Stimulated activated CD4-positive, alpha-beta T cell treated with anti-CD3 and anti-CD28 coated beads, Interleukin-1b, Interleukin-23, amount 100 ng/mL, for 24 hours (primary cell): ENCODE data around the gene PATJ.

Experiments
- DNase-seq, 4 experiments: peaks; one replicate each; pipeline ENCODE4 v3.0.0-alpha.2; 2020; ENCODE audit warnings: low read depth in 4 of 4, low spot score in 1 of 4

PATJ gene

GRCh38 chr1:61980561-61980960 lies 238.3 kb downstream of the PATJ start:
- no peak for DNase-seq

DNA sequence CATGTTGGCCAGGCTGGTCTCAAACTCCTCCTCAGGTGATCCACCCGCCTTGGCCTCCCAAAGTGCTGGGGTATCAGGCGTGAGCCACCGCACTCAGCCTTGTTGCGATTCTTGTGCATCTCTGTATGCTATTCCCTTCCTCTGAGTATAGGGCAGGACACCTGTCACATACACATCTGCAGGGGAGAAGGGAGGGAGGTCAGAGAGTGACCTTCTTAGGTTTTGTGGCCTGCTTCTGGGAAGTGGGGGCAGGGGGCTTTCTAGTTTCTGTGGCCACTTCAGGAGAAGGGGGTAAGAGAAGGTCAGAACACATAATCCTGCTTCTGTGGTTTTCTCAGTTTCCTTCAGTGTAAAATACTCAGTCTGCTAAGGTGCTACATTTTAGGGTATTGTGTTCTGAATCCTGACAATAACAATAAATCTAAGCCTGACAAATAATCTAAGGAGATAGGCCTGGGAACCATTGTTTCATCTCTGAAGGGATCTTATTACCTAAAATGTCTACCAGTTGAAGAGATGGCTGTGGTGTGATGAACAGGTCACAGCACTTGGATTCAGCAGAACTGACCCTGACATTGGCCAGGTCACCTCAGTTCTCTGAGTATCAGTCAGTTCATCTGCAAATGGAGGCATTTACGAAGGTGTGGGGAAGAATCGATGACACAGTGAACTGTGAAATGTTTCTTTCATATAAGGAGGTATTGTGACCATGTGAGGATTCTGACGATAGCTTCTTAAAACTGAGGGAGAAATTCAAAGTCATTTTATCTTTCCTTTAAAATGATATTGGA lies 239.8 kb downstream of the PATJ start:
- DNase-seq = no peak

DNA sequence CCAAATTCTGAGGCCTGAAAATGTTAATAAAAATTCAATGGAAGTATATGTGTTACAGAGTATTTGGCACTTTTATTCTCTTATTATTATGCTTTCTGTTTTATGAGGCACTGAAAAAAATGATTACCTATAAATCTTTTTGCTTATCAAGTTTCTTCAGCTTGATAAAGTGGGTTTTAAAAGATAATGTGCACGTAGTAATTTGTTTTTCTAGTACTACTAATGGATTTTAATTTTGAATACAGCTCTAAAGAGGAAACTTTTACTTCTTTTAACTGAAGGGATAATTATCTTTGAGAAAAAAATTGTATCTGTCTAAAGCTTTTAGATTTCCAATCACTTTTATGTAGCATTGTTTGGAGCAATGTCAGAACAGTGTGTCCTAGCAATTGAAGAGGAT lies 241.0 kb downstream of the PATJ start:
- DNase-seq = no peak

DNA sequence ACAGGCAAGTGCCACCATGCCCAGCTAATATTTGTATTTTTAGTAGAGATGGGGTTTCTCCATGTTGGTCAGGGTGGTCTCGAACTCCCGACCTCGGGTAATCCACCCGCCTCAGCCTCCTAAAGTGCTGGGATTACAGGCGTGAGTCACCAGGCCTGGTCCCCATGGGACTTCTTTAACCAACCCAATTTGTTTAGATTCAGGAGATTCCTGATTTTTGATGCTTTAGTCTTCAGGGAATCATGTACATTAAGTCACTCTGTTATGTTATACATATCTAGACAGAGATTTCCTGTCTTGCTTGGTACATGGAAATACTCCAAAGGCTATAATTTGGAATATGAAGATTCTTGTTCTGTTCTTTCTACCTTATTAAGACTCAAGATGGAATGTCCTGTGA lies 250.0 kb downstream of the PATJ start:
- no peak for DNase-seq

- no peak for DNase-seq
These were observed 251.2 kb downstream of the PATJ start for GRCh38 chr1:61993331-61993961.

DNA sequence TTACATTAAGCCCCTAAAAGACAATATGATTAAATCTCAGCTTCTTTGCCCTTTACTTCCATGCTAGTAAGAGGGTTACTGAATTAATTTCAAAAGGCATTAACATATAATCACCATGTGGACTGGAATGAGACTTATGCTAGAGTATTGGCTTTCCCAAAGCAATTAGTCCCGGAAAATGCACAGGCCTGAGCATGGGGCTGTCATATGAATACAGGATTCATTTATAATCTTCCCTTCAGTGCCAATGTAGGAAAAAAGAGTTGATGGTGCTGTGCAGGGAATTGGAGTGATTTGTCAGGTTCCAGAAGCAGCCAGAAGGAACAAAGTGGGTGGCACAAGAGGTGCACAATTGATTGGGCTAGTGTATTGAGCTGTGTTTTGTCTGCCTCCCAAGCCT lies 253.4 kb downstream of the PATJ start:
- DNase-seq = no peak

DNA sequence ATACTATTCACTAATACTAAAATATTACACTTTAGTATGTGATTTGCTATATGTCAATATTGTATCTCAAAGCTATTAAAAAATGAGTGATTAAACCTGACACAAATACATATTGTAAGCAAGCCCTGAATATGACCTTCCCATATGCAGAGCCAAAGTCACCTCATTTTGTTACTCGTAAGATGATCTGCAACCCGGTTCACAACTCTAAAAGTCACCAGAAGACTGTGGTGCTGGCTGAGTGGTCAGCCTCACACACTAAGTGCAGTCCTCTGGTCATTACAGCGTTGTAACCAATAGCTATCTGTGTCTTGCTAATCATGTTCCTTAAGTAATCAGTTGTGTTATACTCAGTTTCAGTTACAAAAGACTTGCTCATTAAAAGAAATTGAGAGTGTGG lies 254.8 kb downstream of the PATJ start:
- DNase-seq = no peak

DNA sequence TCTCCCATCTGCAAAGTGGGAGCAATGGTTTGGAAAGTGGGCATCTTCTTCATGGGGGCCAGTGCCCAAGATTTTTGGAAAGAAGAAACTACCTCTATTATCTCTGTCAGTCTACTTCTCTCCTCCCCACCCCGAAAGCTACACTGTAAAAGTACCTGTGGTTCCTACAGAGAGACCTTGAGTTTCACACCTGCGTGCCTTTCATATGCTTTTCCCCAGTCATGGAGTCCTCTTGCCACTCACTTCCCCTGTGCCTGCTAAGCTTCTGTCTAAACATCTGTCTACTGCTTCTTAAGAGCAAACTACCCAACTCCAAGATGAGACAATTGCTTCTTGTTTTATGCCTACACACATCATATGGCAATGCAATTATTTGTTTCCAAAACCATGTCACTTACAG lies 261.5 kb downstream of the PATJ start:
- DNase-seq = no peak

DNA sequence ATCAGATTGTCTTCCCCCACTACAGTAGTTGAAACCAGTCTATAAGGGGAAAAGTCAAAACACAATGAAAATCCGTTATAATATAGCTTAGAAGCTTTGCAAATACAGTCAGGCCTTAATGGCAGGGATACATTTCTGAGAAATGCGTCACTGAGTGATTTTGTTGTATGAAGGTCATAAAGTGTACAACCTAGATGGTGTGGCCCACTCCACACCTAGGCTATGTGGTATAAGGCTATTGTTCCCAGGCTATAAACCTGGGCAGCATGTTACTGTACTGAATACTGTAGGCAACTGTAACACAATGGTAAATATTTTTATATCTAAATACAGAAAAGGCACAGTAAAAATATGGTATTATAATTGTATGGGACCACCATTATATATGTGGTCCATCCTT lies 264.4 kb downstream of the PATJ start:
- no peak for DNase-seq

GRCh38 chr1:62011006-62011405 lies 268.7 kb downstream of the PATJ start:
- DNase-seq = no peak

- no peak for DNase-seq
These were observed 269.8 kb downstream of the PATJ start for GRCh38 chr1:62012095-62012494.

DNA sequence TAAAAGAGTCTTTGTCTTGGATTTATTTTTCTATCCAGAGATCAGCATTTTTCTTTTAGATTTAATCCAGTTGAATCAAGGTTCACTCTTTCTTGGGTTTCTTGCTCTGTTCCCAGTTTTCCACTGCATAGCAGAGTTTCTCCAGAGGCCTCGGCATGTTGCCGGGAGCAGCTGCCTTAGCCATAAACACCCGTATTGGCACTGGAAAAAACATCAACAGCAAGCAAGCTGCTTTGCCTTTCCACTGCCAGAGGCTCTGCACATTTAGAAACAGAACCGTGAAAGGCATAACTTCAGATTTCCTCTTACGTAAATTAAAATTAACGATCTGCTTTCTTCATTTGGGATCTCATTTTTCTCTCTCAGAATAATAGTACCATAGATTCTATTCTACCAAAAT lies 270.6 kb downstream of the PATJ start:
- no peak for DNase-seq

GRCh38 chr1:62013264-62013663 lies 271.0 kb downstream of the PATJ start:
- DNase-seq = no peak

GRCh38 chr1:62022382-62022983 lies 280.2 kb downstream of the PATJ start:
- DNase-seq = no peak

DNA sequence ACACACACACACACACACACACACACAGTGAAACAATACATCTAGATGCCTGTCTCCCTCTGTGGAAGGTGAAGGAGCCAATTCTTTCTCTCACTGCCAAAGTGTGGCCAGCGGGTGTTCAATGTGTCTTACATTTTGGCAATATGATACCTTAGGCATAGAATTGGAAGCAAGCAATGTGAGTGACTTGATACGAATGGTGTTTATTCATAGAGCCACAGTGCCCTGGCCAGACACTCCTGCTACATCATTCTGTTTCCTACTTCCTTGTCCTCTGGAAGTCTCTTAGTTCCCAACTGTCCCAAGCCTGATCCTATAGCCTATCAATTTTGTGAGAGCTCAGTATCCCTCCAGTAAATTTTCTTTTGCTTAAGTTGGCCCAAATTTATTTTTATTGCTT lies 282.4 kb downstream of the PATJ start:
- DNase-seq = no peak

DNA sequence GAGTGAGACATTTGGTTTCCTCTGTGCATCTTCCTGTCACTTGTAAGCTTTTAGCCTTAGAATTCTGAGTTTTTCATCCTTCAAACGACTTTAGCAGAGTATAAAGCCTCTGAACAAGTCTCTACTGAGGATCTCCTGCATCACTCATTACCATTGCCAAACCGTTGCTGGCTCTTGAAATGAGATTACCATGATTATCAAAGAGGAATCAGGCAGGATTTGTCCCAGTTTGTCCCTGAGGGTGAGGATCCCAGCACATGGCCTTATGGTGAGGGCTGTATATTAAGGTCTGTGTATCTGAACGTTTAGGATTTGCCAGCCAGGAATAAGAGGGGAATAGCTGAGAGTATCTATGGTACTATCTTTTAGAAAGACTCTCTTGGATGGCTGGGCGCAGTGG lies 282.9 kb downstream of the PATJ start:
- DNase-seq = no peak

DNA sequence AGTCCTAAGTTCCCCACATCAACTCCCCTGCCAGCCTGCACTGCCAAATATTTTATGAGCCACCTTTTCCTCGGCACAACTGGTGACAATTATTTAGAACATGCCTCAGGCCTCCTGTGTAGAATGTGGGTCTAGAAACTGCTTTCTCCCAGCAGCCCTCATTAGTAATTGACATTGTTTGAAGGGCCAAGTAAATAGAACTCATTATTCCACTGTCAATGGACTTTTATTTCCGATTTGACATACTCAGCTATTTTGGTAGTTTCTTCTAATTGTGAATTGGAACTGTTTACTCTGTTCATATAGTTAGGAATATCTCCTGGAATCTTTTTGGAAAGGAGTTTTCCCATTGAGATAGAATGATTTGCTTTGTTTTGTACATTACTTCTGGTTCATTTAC lies 283.6 kb downstream of the PATJ start:
- no peak for DNase-seq

DNA sequence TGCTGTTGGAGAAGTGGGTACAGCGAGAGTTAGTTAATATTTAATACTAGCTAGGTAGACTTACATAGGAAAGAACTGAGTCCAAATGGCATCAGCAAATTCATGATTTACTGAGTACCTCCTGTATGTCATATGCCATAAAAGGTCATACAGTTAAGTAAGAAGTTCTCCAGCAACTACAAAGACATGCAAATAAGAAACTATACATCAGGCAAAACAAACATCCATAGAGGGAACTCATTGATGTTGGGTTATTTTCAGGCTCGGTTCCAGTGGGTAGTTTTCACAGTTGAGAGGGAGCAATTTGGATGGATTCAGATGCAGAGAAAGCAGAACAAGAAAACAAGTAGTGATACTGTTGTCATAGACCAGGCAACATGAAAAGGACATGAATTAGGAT lies 287.4 kb downstream of the PATJ start:
- DNase-seq = no peak

GRCh38 chr1:62034790-62035189 lies 292.5 kb downstream of the PATJ start:
- DNase-seq = no peak

DNA sequence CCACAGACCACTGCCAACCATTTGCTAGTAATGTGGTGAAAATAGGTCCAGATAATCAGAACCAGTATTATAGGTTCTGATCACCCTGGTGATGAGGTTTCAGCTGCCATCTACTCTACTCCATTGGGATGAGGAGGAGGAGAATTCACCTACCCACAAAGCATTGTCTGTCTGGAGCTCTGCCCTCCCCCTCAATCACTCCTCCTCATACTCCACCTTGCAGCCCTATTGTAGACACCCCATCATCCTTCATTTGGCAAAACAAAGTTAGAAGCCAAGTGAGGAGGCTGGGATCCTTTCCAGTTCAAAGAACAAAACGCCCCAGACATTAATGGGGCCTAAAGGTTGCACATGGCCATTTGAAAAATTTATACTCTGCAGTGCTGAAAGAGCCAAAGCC lies 295.0 kb downstream of the PATJ start:
- DNase-seq = no peak

DNA sequence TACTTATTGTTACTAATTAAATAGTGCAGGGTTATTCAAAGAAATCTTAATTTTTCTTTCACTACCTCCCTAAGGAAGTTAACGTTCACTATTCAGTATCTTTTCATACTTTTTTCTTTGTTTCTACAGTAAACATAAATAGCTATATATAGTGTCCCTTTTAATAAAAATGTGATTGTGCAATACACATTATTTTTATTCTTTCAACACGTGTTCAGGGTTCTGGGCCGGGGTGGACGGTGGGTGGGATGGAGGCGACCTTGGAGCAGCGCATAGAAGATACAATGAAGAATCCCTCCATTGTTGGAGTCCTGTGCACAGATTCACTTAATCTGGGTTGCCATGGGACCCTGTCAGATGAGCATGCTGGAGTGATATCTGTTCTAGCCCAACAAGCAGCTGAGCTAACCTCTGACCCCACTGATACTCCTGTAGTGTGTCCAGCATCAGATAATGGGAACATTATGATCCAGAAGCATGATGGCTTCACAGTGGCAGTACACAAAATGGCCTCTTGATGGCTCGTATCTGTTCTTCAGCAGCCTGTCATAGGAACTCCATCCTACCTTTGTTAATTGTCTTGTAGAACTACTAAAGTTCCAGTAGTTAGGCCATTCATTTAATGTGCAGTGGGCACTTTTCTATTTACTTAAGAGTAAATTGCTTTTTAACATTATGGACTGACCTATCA lies 296.5 kb downstream of the PATJ start:
- DNase-seq = no peak

DNA sequence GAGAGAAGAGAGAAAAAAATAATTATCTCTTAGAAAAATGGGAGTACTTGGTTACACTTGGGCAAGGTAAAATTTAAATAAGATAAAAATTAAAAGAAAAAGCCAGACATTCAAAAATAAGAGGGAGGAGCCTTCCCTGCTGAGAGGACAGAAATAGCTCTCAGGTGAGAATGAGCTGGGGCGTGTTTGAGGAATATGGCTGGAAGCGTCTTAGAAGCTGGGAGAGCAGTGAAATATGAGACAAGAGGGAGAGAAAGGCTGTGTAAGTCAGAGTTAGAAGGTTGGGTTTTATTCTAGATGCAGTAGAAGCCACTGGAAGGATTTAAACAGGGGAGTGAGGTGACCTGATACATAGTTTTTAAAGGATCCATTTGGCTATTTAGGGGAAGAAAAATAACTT lies 298.2 kb downstream of the PATJ start:
- DNase-seq = no peak
